ENCODE data around the gene ERBIN. TPM values are rescaled to one million over a fixed set of nuclear protein-coding genes. Genes with fewer than 3 reads are reported as not detected.
"Not testable (repeated sequence)": the region's sequence is repeated elsewhere in the genome, so short reads cannot be mapped to it uniquely, and the experiment has no call there.

Gene ERBIN
- total and polyA plus RNA-seq, 2 of the 4 experiments (the other 2 are of a cell fraction): 25.8 to 70.1 TPM

- Histone ChIP-seq H3K9me3 (ENCODE audit: control insufficient read depth, insufficient read depth, low read length) (no peaks in the 10 kb centered on the region), H2BK120ac (ENCODE audit: low read depth, low read length) (no peak overlapping the region), H2BK20ac (ENCODE audit: low read depth, low read length) (no peak overlapping the region), H3K27ac (ENCODE audit: insufficient read depth, low read length) (no peak overlapping the region), H4K91ac (ENCODE audit: insufficient read depth, low read depth, low read length) (no peak overlapping the region), H3K18ac (ENCODE audit: low read depth, low read length) (no peak overlapping the region), H3K36me3 (ENCODE audit: control insufficient read depth, insufficient read depth, low read length) (0 out of 2 replicates have a peak, but pooled peaks cover 2% of the 10 kb centered on the region), H3K4me2 (ENCODE audit: low read depth, low read length) (no peak overlapping the region), H2AK5ac (ENCODE audit: low read depth, low read length) (no peak overlapping the region), H3K4me3 (ENCODE audit: insufficient read depth, low read depth, low read length) (no peak overlapping the region), H3K56ac (ENCODE audit: extremely low read depth, insufficient read depth, low read length) (no peak overlapping the region), H3K9me1 (ENCODE audit: insufficient read depth, low read length) (peaks cover 8% of the 10 kb centered on the region), H3K27me3 (ENCODE audit: control insufficient read depth, insufficient read depth, low read length) (no peaks in the 10 kb centered on the region), H2AFZ (replicated peaks; ENCODE audit: low read length, poor library complexity) (no peak overlapping the region), H2AK9ac (replicated peaks; ENCODE audit: low read depth, low read length, poor library complexity) (no peak overlapping the region), H2BK15ac (ENCODE audit: low read depth, low read length) (no peak overlapping the region), H3K4ac (ENCODE audit: low read depth, low read length) (no peak overlapping the region), H4K8ac (ENCODE audit: low read depth in 2 of 2, low read length in 2 of 2) (no peak overlapping the region), H4K20me1 (ENCODE audit: insufficient read depth, low read length) (peaks cover 95% of the 10 kb centered on the region), H3K14ac (replicated peaks; ENCODE audit: low read depth, low read length) (no peak overlapping the region), H3K4me1 (ENCODE audit: control insufficient read depth, insufficient read depth, low read length) (peaks cover 4% of the 10 kb centered on the region), H4K5ac (ENCODE audit: low read depth, low read length) (no peak overlapping the region), H2BK5ac (ENCODE audit: low read depth, low read length, poor library complexity, severe bottlenecking) (no peak overlapping the region), H3K79me1 (ENCODE audit: low read depth in 1 of 2, low read length in 2 of 2) (peaks cover 11 to 78% of the 10 kb centered on the region in 2 experiments; a peak in 3 of 4 replicates), H3K23ac (ENCODE audit: low read depth, low read length) (no peak overlapping the region), H3K9ac (ENCODE audit: low read depth, low read length) (no peak overlapping the region)
- in situ Hi-C loops (cut with MboI; ENCODE audit: low sequenced_read_pairs) (no loop called here), intact Hi-C loops (cut with micrococcal nuclease) (loop anchor here (5.0 kb wide), 1 partner anchor 46 kb away; no protein-coding TSS in a partner anchor), dilution Hi-C loops (cut with HindIII; ENCODE audit: low sequenced_read_pairs, unreplicated experiment) (no loop called here)
- WGBS, 2 experiments (ENCODE audit: extremely low coverage in 2 of 2, insufficient read length in 1 of 2): no CpG with 5 or more reads among the region's 3 CpGs
- BruUV-seq (replicated peaks): no TSS peak
- ChIA-PET CTCF (no interaction called here), POLR2A (ENCODE audit: unreplicated experiment) (no interaction called here)
- DNase-seq (no peak), ATAC-seq (ENCODE audit: low read depth) (no peak)
- TF ChIP-seq RCOR1 (IDR thresholded peaks at IDR 0.05; ENCODE audit: insufficient replicate concordance, low read length): no peak
Measured at GRCh38 chr5:65971643-65972042, 45.3 kb downstream of the ERBIN start.

- H3K79me1 ChIP-seq (ENCODE audit: low read depth in 1 of 2, low read length in 2 of 2): peaks cover 4 to 67% of the 10 kb centered on the region in 2 experiments; a peak in 3 of 4 replicates
- H2BK120ac ChIP-seq (ENCODE audit: low read depth, low read length); H3K56ac ChIP-seq (ENCODE audit: extremely low read depth, insufficient read depth, low read length); in situ Hi-C loops (cut with MboI; ENCODE audit: low sequenced_read_pairs); H3K14ac ChIP-seq (replicated peaks; ENCODE audit: low read depth, low read length); H3K4me2 ChIP-seq (ENCODE audit: low read depth, low read length); H3K27ac ChIP-seq (ENCODE audit: insufficient read depth, low read length); H4K8ac ChIP-seq (ENCODE audit: low read depth in 2 of 2, low read length in 2 of 2); BruUV-seq (replicated peaks); H2BK15ac ChIP-seq (ENCODE audit: low read depth, low read length); H3K9me1 ChIP-seq (ENCODE audit: insufficient read depth, low read length); H4K5ac ChIP-seq (ENCODE audit: low read depth, low read length); POLR2A ChIA-PET (ENCODE audit: unreplicated experiment); dilution Hi-C loops (cut with HindIII; ENCODE audit: low sequenced_read_pairs, unreplicated experiment); H3K9ac ChIP-seq (ENCODE audit: low read depth, low read length); H3K9me3 ChIP-seq (ENCODE audit: control insufficient read depth, insufficient read depth, low read length); H2AFZ ChIP-seq (replicated peaks; ENCODE audit: low read length, poor library complexity); H4K91ac ChIP-seq (ENCODE audit: insufficient read depth, low read depth, low read length); ATAC-seq (ENCODE audit: low read depth); H3K36me3 ChIP-seq (ENCODE audit: control insufficient read depth, insufficient read depth, low read length); H3K23ac ChIP-seq (ENCODE audit: low read depth, low read length); CTCF ChIA-PET; DNase-seq; H3K27me3 ChIP-seq (ENCODE audit: control insufficient read depth, insufficient read depth, low read length); H3K18ac ChIP-seq (ENCODE audit: low read depth, low read length); H2AK5ac ChIP-seq (ENCODE audit: low read depth, low read length); H2AK9ac ChIP-seq (replicated peaks; ENCODE audit: low read depth, low read length, poor library complexity); H2BK20ac ChIP-seq (ENCODE audit: low read depth, low read length); H3K4me3 ChIP-seq (ENCODE audit: insufficient read depth, low read depth, low read length); H2BK5ac ChIP-seq (ENCODE audit: low read depth, low read length, poor library complexity, severe bottlenecking); H3K4me1 ChIP-seq (ENCODE audit: control insufficient read depth, insufficient read depth, low read length); H3K4ac ChIP-seq (ENCODE audit: low read depth, low read length): not testable (repeated sequence)
- no CpG with 5 or more reads among the region's 3 CpGs for WGBS, 2 experiments (ENCODE audit: extremely low coverage in 2 of 2, insufficient read length in 1 of 2)
- H4K20me1 ChIP-seq (ENCODE audit: insufficient read depth, low read length): peaks cover 85% of the 10 kb centered on the region
- intact Hi-C loops (cut with micrococcal nuclease): loop anchor here (5.0 kb wide), 1 partner anchor 44 kb away; no protein-coding TSS in a partner anchor
Measured at GRCh38 chr5:65972896-65973295, 46.5 kb downstream of the ERBIN start.
